Skeletal muscle satellite cell (primary cell): ENCODE results near the gene FCN1. TPM values are rescaled to one million over a fixed set of nuclear protein-coding genes. Genes with fewer than 3 reads are reported as not detected.
"Not testable (repeated sequence)": the region's sequence is repeated elsewhere in the genome, so short reads cannot be mapped to it uniquely, and the experiment has no call there.

Source experiments
- H3K27me3 ChIP-seq: 2 replicates; pipeline ENCODE4 v1.7.0; 2013; ENCODE audit warnings: low read length; ENCODE audit not compliant: control insufficient read depth, insufficient read depth
- H3K36me3 ChIP-seq: 2 replicates; pipeline ENCODE4 v1.7.0; 2013; ENCODE audit warnings: mild to moderate bottlenecking, control low read depth, low read length; ENCODE audit not compliant: insufficient read depth
- H3K4me1 ChIP-seq: 2 replicates; pipeline ENCODE4 v1.7.0; 2013; ENCODE audit warnings: low read length; ENCODE audit not compliant: control insufficient read depth, insufficient read depth
- H3K4me2 ChIP-seq: 2 replicates; pipeline ENCODE4 v1.7.0; 2013; ENCODE audit warnings: mild to moderate bottlenecking, low read length
- H3K4me3 ChIP-seq: 2 replicates; pipeline ENCODE4 v1.7.0; 2013; ENCODE audit warnings: low read length
- H3K9ac ChIP-seq: 2 replicates; pipeline ENCODE4 v1.7.0; 2013; ENCODE audit warnings: mild to moderate bottlenecking, low read depth, low read length, moderate library complexity
- H3K9me3 ChIP-seq: replicated peaks from 2 replicates; pipeline ENCODE4 v1.7.0; 2013; ENCODE audit warnings: mild to moderate bottlenecking, control low read depth, low read length
- small RNA-seq: library from RNA; depleted of rRNA; stranded (forward); fragments of <200 nt; gene quantifications from one replicate; pipeline ENCODE3, GENCODE V24; 2012

The FCN1 gene

DNA sequence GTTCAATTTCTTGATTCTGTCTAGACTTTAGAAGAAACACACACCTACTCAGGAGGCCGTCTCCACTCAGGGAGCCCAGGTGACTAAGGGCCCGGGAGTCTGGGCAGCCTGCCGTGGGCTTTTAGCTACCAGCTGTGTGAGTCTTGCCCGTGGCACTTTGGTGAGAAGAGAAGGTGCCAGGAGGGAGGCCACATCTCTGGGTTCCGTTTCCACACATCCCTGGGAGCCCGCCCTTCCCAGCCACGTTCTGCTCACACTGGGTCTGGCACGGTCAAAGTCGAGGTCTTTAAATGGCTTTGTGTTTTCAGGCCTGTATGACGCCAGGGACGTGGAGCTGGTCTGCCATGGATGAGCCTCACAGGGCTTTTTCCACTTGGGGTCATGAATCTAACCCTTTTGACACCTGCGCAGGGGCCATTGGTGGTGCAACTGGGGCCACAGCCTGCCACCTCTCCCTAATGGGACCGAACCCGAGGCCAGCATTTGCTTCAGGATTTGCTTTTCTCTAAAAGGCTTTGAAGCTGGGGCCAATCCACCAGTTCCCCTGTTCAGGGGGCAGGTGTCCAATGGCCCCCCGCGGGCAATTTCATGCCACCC lies 54.3 kb downstream of the FCN1 start:
- Histone ChIP-seq H3K36me3 (no peaks in the 10 kb centered on the region), H3K27me3 (no peaks in the 10 kb centered on the region), H3K4me3 (no peak overlapping the region), H3K4me1 (no peaks in the 10 kb centered on the region), H3K9me3 (no peaks in the 10 kb centered on the region), H3K9ac (no peak overlapping the region), H3K4me2 (no peak overlapping the region)

DNA sequence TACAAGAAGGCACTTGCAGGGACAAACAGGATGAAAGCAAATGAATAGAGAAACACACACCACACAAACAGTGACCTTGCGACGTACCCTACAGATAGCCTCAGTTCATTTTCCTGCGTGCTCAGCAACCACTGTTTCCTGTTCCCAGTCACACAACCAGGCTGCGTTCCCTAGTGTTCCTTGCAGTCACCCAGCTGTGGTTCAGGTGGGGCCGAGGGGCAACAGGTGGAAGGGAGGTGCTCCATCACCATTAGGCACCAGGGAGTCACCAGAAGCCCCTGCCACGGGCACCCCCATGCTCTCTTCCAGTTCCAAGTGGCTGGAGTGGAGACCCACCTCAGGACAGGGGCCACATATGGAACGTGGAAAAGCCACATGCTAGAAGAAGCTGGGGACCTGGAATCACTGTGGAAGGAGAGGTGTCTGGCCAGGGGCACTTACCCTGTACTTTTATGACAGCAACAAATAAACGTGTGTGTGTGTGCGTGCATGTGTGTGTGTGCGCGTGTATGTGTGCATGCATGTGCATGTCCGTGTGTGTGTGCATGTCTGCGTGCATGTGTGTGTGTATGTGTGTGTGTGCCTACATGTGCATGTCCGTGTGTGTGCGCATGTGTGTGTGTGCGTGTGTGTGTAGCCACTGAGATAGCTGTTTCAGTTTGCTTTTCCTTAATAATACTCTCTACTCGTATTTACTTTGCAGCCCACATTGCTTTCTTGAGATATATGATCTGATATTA lies 55.9 kb downstream of the FCN1 start:
- H3K4me2 ChIP-seq: no peak overlapping the region
- no peaks in the 10 kb centered on the region for H3K27me3 ChIP-seq
- no peaks in the 10 kb centered on the region for H3K4me1 ChIP-seq
- H3K9me3 ChIP-seq: no peaks in the 10 kb centered on the region
- no peaks in the 10 kb centered on the region for H3K36me3 ChIP-seq
- H3K9ac ChIP-seq: no peak overlapping the region
- H3K4me3 ChIP-seq: no peak overlapping the region

DNA sequence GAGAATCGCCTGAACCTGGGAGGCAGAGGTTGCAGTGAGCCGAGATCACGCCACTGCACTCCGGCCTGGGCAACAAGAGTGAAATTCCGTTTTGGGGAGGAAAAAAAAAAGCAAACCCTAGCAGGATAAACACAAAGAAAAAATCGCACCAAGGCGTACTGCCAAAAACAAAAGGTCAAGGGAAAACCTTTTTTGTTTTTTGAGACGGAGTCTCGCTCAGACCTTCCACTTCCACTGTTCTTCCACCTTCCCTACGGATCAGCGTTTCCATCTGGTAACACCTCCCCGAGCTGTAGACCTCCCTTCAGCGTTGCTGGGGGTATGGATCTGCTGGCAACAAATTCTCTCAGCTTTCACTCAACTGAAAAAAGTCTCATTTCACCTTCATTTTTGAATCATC lies 57.2 kb downstream of the FCN1 start:
- no peaks in the 10 kb centered on the region for H3K4me1 ChIP-seq
- no peak overlapping the region for H3K4me2 ChIP-seq
- H3K4me3 ChIP-seq: no peak overlapping the region
- no peaks in the 10 kb centered on the region for H3K36me3 ChIP-seq
- no peaks in the 10 kb centered on the region for H3K27me3 ChIP-seq
- no peak overlapping the region for H3K9ac ChIP-seq
- no peaks in the 10 kb centered on the region for H3K9me3 ChIP-seq

DNA sequence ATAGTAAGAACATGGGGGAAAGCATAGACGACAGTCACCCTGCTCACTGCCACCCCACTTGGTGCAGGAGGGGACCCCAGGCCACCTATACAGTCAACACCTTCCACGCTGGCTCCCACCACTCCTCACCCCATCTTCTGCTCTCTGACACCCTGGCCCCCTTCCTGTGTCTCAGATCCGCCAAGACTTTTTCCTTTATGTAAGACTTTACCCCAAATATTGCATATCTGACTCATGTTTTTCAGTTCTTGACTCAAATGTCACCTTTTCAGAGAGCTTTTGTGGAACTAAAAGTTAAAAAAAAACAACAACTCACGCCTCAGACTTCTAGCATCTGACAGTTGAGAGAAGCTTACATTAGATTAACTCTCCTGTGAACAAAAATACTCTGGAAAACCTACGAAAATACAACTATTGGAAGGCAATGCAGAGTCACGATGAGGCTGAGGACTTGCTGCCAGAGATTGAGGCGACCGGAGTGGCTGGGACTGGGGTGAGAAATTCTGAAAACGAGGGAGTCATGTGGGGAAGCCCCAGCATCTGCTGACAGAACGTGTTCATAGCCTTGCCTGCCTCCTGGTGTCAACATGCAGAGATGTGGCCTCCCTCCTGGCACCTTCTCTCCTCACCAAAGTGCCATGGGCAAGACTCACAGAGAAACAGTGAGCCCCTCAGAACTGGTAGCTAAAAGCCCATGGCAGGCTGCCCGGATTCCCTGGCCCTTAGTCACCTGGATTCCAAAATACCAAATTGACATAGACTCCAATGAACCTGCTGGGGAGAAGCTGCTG lies 59.5 kb downstream of the FCN1 start:
- no peak overlapping the region for H3K4me3 ChIP-seq
- H3K4me2 ChIP-seq: no peak overlapping the region
- H3K27me3 ChIP-seq: no peaks in the 10 kb centered on the region
- H3K9ac ChIP-seq: no peak overlapping the region
- H3K4me1 ChIP-seq: no peaks in the 10 kb centered on the region
- no peaks in the 10 kb centered on the region for H3K36me3 ChIP-seq
- H3K9me3 ChIP-seq: no peaks in the 10 kb centered on the region

DNA sequence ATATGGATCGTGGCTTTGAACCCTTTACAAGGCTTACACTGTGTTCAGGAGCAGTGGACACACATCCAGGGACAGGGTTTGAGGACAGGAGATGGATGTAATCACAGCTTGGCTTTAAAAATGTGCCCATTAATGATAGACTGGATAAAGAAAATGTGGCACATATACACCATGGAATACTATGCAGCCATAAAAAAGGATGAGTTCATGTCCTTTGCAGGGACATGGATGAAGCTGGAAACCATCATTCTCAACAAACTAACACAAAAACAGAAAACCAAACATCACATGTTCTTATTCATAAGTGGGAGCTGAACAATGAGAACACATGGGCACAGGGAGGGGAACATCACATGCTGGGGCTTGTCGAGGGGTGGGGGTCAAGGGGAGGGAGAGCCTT lies 60.3 kb downstream of the FCN1 start:
- not testable (repeated sequence) for H3K36me3 ChIP-seq, H3K27me3 ChIP-seq, H3K9me3 ChIP-seq, H3K4me1 ChIP-seq, H3K9ac ChIP-seq, H3K4me2 ChIP-seq, H3K4me3 ChIP-seq

DNA sequence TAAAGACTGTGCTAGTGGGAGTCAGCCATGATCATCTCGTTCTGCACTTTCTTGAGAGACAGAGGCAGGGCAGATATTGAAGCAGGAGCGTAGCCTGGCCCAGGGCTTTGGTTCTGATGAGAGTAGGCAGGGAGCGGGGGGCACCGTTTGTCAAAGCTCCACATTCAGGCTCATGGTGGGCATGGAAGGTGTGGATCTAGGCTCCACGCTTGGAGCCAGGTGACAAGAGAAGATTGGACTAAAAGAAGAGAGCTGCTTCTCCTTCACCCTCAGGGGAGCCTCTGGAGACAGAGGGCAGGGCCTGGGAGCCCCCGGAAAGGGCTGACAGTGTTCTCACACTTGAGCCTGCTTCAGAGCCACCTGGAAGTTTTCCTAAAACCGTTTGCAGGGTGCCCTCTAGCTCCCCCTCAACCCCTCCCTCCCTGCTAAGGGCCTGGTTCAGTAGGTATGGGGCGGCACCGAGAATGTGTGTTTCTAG lies 61.8 kb downstream of the FCN1 start:
- Histone ChIP-seq H3K4me2 (no peak overlapping the region), H3K4me3 (no peak overlapping the region), H3K9ac (no peak overlapping the region), H3K36me3 (no peaks in the 10 kb centered on the region), H3K4me1 (no peaks in the 10 kb centered on the region), H3K9me3 (no peaks in the 10 kb centered on the region), H3K27me3 (no peaks in the 10 kb centered on the region)

Small RNA genes within 50 kb of the gene (small RNA-seq; reads per million reads assigned to genes)
- gene AL603650.1: not detected
